ENCODE measurements around the gene C16orf54. TPM values are rescaled to one million over a fixed set of nuclear protein-coding genes. Genes with fewer than 3 reads are reported as not detected.
A peak's percentile ranks its signal among the peaks of the same experiment; 100 is the strongest.

C16orf54 gene
- total and polyA plus RNA-seq, 9 of the 15 experiments (the other 6 are each of a cell fraction or from before 2014, with no cell fraction given) = 0.09 TPM; not detected in 8

DNA sequence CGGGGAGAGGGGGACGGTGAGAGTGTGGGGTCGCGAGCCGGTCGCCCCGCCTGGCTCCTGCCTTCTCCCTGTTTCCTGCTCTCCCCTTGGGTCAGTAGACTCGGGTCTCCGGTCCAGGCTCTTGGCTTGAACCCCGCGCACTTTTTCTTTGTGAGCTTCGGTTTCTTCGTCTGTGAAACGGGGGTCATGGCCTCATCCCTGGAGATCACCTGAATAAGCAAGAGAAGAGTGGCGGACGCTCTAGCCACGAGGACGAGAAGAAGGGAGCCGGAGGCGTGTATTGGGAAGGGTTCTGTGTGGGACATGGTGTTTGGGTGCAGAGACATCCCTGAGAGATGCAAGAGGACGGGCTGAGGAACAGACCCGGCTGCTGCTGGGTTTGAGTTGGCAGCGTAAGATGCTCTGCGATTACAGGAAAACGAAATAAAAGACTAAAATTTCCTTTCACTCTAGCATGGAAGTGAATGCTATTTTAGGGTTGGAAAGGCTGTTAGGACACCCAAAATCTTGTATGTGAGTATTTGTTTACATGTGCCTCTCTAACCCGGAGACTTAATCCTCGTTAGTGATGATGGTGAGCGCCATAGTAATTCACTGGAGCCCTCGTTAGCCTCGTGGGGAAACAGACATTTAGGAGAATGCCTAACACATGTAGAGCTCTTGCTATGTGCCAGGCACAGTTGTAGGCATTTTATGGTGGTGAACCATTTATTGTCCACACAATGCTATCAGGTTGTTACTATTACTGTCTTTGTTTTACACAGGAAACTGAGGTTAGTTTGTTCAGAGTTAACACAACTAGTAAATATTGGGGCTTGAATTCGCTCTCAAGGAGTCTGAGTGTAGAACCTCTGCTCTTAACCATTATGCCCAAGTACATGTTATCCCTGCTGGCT, 45.4 kb upstream of the C16orf54 start (continued):
- TF ChIP-seq, protein P1, sequence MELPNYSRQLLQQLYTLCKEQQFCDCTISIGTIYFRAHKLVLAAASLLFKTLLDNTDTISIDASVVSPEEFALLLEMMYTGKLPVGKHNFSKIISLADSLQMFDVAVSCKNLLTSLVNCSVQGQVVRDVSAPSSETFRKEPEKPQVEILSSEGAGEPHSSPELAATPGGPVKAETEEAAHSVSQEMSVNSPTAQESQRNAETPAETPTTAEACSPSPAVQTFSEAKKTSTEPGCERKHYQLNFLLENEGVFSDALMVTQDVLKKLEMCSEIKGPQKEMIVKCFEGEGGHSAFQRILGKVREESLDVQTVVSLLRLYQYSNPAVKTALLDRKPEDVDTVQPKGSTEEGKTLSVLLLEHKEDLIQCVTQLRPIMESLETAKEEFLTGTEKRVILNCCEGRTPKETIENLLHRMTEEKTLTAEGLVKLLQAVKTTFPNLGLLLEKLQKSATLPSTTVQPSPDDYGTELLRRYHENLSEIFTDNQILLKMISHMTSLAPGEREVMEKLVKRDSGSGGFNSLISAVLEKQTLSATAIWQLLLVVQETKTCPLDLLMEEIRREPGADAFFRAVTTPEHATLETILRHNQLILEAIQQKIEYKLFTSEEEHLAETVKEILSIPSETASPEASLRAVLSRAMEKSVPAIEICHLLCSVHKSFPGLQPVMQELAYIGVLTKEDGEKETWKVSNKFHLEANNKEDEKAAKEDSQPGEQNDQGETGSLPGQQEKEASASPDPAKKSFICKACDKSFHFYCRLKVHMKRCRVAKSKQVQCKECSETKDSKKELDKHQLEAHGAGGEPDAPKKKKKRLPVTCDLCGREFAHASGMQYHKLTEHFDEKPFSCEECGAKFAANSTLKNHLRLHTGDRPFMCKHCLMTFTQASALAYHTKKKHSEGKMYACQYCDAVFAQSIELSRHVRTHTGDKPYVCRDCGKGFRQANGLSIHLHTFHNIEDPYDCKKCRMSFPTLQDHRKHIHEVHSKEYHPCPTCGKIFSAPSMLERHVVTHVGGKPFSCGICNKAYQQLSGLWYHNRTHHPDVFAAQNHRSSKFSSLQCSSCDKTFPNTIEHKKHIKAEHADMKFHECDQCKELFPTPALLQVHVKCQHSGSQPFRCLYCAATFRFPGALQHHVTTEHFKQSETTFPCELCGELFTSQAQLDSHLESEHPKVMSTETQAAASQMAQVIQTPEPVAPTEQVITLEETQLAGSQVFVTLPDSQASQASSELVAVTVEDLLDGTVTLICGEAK (IDR thresholded peaks at IDR 0.05) = no peak
- TF ChIP-seq, protein P1 (CRISPR knock-in tag; IDR thresholded peaks at IDR 0.05) = no peak
- TF ChIP-seq MED1 (CRISPR knock-in tag; IDR thresholded peaks at IDR 0.05; ENCODE audit: borderline replicate concordance) = 0 out of 2 replicates have a peak, but pooled peaks have one; percentile 67
- TF ChIP-seq, protein P2, sequence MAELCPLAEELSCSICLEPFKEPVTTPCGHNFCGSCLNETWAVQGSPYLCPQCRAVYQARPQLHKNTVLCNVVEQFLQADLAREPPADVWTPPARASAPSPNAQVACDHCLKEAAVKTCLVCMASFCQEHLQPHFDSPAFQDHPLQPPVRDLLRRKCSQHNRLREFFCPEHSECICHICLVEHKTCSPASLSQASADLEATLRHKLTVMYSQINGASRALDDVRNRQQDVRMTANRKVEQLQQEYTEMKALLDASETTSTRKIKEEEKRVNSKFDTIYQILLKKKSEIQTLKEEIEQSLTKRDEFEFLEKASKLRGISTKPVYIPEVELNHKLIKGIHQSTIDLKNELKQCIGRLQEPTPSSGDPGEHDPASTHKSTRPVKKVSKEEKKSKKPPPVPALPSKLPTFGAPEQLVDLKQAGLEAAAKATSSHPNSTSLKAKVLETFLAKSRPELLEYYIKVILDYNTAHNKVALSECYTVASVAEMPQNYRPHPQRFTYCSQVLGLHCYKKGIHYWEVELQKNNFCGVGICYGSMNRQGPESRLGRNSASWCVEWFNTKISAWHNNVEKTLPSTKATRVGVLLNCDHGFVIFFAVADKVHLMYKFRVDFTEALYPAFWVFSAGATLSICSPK (IDR thresholded peaks at IDR 0.05; ENCODE audit: borderline replicate concordance) = 0 out of 2 replicates have a peak, but pooled peaks have one; percentile 29
- TF ChIP-seq, protein P3, sequence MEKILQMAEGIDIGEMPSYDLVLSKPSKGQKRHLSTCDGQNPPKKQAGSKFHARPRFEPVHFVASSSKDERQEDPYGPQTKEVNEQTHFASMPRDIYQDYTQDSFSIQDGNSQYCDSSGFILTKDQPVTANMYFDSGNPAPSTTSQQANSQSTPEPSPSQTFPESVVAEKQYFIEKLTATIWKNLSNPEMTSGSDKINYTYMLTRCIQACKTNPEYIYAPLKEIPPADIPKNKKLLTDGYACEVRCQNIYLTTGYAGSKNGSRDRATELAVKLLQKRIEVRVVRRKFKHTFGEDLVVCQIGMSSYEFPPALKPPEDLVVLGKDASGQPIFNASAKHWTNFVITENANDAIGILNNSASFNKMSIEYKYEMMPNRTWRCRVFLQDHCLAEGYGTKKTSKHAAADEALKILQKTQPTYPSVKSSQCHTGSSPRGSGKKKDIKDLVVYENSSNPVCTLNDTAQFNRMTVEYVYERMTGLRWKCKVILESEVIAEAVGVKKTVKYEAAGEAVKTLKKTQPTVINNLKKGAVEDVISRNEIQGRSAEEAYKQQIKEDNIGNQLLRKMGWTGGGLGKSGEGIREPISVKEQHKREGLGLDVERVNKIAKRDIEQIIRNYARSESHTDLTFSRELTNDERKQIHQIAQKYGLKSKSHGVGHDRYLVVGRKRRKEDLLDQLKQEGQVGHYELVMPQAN (IDR thresholded peaks at IDR 0.05; ENCODE audit: borderline replicate concordance) = 0 out of 2 replicates have a peak, but pooled peaks have one; percentile 16
- TF ChIP-seq, protein P4, sequence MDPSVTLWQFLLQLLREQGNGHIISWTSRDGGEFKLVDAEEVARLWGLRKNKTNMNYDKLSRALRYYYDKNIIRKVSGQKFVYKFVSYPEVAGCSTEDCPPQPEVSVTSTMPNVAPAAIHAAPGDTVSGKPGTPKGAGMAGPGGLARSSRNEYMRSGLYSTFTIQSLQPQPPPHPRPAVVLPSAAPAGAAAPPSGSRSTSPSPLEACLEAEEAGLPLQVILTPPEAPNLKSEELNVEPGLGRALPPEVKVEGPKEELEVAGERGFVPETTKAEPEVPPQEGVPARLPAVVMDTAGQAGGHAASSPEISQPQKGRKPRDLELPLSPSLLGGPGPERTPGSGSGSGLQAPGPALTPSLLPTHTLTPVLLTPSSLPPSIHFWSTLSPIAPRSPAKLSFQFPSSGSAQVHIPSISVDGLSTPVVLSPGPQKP (CRISPR knock-in tag; IDR thresholded peaks at IDR 0.05) = no peak
- no peak for TF ChIP-seq CBFA2T2 (conservative IDR thresholded peaks at IDR 0.05)
- no peak for TF ChIP-seq MEF2A (IDR thresholded peaks at IDR 0.05; ENCODE audit: control insufficient read depth, low read depth, low read length)
- TF ChIP-seq FOXK1 (CRISPR knock-in tag; IDR thresholded peaks at IDR 0.05; ENCODE audit: borderline replicate concordance) = 0 out of 2 replicates have a peak, but pooled peaks have one; percentile 41
- TF ChIP-seq ZNF431 (CRISPR knock-in tag; IDR thresholded peaks at IDR 0.05) = 0 out of 2 replicates have a peak, but pooled peaks have one; percentile 18
- no peak for TF ChIP-seq E2F3 (CRISPR knock-in tag; IDR thresholded peaks at IDR 0.05)
- TF ChIP-seq ZC3H4 (CRISPR knock-in tag; IDR thresholded peaks at IDR 0.05; ENCODE audit: borderline replicate concordance) = 0 out of 2 replicates have a peak, but pooled peaks have one; percentile 67
